ENCODE data around the gene IMMP2L. TPM values are rescaled to one million over a fixed set of nuclear protein-coding genes. Genes with fewer than 3 reads are reported as not detected.

Gene IMMP2L
- total RNA-seq, 1 donor from 2014 or later: 16.7 TPM

DNA sequence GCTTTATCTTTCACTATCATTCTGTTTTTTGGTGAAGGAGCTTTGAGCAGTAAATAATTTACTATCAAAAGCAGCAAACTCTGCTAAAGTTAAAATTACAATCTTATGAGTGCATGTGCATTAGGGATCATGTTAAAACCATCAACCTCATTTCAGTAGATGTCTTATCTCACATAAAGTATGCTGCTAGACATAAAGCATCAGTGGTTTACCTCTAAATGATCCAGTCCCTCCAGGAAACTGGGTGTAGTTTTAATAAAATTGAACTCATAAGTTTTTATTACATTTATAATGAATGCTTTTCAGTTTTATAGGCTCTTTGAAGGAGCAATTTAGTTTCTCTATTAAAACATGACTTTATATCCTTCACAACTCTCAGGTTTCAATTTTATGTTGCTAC is 362.6 kb downstream of the IMMP2L start:
- intact Hi-C loops (cut with DNase I): no loop called here

GRCh38 chr7:111198255-111198654 is 364.0 kb downstream of the IMMP2L start:
- intact Hi-C loops (cut with DNase I): no loop called here
- DNase-seq (ENCODE audit: low spot score): no peak

More for the DNA sequence above, 362.6 kb downstream of the IMMP2L start:
- DNase-seq (ENCODE audit: low spot score): no peak

- no peak for DNase-seq (ENCODE audit: low spot score)
- intact Hi-C loops (cut with DNase I): no loop called here
Observed at GRCh38 chr7:111196655-111197054, 365.6 kb downstream of the IMMP2L start.

DNA sequence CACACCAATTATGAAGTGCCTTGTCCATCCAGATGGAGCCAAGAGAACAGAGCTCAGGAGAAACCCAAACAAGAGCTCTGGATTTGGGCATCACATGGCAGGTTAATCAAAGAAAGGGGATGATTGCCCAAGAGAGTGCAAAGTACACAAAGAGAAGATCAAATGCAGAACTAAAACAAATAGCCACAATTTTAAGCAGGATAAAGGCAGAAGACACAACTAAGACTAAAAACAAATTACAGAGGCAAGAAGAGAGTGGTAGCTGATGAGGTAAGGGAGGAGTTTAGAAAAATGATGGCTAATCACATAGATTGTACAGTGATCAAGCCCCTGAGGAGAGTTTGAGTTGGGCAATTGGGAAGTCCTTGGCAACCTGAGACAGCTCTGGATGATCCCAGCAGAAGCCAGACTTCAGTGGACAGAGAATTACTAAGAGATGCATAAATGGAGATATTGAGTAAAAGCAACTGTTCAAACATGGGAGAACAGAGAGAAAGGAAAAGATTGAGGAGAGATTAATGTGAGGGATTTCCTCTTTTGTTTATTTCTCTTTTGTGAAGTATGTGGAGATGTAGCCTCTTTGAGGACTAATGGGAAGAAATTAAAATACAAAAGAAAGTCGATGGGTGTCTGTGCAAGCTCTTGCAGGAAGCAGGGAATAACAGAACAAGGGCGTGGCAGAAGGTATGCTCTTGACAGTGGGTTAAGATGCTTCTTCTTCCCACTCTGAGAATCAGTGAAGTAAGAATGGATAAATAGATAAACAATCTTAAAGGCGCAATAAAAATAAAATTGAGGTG is 369.5 kb downstream of the IMMP2L start:
- no peak for DNase-seq (ENCODE audit: low spot score)
- intact Hi-C loops (cut with DNase I): no loop called here

DNA sequence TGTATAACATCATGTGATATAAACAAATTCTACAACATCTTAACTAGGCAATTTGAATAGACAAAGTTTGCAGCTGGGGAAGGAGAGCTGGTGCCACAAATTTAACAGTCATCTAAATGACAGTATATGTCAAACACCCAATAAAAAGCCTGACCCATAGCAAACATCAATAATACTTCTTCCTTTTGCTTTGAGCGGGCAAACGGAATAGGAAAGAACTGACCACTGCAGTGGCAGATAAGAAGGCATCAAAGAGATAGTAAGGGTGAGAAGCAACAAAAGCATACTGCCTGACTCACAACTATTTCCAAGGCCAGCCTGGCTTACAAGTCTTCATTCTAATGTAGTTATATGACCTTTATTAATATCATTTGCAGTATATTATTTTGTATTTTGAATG is 371.5 kb downstream of the IMMP2L start:
- no peak for DNase-seq (ENCODE audit: low spot score)
- intact Hi-C loops (cut with DNase I): no loop called here

GRCh38 chr7:111184987-111185386 is 377.3 kb downstream of the IMMP2L start:
- DNase-seq (ENCODE audit: low spot score): no peak
- intact Hi-C loops (cut with DNase I): no loop called here

DNA sequence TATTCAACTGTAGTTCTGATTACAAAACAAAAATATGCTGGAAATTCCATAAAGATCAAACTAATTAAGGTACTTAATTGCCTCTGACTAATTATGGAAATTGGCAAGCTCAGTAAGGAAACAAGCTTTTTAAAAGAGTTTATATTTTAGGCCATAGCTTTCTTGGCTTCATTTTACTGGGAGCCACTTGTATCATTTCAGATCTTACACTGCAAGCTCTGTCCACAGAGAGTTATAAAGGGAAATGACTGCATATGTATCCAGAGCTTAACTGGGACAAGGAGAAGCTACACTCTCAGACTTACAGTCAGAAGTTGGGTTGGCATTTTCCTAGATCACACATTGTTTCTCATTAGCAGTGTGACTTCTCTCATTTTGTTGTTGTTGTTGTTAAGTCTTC is 379.0 kb downstream of the IMMP2L start:
- intact Hi-C loops (cut with DNase I): no loop called here
- DNase-seq (ENCODE audit: low spot score): no peak

- intact Hi-C loops (cut with DNase I): no loop called here
- DNase-seq (ENCODE audit: low spot score): no peak
Observed at GRCh38 chr7:111180338-111180737, 382.0 kb downstream of the IMMP2L start.

- no peak for DNase-seq (ENCODE audit: low spot score)
- intact Hi-C loops (cut with DNase I): no loop called here
Observed at GRCh38 chr7:111175908-111176441, 386.3 kb downstream of the IMMP2L start.

- no peak for DNase-seq (ENCODE audit: low spot score)
- intact Hi-C loops (cut with DNase I): no loop called here
Observed at GRCh38 chr7:111174510-111174909, 387.8 kb downstream of the IMMP2L start.

DNA sequence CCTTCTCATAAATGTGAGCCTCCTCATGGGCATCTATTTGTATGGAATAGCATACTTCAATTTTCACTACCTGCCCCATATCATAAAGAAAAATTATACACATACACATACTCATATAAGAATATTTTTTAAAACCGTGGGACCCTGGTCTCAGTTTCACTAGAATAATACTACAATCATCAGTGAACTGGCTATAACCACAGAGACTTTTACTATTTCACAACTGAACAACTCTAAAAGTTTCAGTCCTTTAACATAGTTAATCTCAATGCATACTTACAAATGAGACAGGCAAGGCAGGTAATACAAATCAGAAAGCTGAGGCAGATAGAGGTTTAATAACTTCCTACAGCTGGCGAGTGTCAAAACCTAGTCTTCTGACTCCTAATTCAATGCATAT is 388.3 kb downstream of the IMMP2L start:
- intact Hi-C loops (cut with DNase I): no loop called here
- DNase-seq (ENCODE audit: low spot score): no peak

DNA sequence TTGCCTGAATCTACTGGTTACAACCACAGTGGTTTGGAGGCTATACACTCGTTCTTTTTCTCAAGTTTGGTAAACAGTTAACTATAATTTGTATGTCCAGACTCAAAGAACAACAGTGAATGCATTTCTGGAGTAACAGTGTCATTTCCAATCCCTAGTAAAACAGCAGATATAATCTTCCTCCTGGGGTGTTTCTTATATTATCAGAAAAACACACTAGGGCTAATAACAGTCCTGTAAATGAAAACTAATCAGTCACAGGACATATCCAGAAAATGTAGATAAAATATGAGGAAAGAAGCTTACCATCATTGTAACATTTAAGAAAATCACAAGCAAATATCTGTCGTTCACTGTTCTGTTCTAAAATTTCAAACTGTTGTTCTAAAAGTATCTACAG is 388.8 kb downstream of the IMMP2L start:
- intact Hi-C loops (cut with DNase I): no loop called here
- no peak for DNase-seq (ENCODE audit: low spot score)

DNA sequence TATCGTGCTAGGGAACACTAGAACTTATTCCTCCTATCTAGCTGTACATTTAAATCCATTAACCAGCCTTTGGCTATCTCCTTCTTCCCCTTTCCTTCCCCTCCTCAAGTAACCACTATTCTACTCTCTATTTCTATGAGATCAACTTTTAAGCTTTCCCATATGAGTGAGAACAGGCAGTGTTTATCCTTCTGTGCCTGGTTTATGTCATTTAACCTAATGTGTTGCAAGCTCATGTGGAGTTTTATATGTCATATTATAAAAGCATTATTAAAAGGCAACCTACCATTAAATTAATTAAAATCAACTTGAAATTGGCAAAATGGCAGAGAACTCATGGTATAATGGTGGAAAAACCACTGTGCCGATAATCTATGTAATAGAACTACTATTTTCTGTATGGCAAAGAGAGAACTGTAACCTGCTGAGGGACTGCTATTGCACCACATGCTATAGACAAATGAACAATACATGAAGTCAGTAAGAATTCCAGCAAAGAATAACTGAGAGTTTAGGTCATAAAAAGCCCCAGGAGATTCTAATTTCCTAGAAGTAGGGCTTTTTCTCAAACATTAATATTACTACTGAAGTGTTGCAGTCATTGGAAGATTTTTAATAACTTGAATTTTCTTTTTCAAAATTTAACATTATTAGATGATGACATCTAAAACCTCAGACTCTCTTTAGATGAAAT is 389.6 kb downstream of the IMMP2L start:
- intact Hi-C loops (cut with DNase I): no loop called here
- DNase-seq (ENCODE audit: low spot score): no peak

DNA sequence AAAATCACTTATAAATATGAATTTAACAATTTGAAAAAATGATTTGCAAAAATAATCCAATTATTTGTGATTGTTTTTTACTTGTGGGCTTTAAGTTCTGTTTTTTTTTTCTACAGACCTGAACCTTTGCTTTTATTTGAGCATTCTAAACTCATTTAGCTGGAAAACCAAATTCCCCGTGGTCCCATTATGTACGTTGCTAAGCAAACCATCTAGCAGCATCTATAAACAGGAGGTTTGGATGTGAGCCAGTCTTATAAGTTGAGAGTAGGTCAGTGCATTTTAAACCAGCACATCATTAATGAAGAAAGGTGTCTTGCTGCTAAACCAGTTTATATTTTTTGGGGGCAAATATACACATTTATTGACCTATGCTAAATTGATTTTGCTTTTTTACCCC is 394.1 kb downstream of the IMMP2L start:
- intact Hi-C loops (cut with DNase I): no loop called here
- no peak for DNase-seq (ENCODE audit: low spot score)

- intact Hi-C loops (cut with DNase I): no loop called here
- no peak for DNase-seq (ENCODE audit: low spot score)
Observed at GRCh38 chr7:111164442-111164841, 397.9 kb downstream of the IMMP2L start.

GRCh38 chr7:111162692-111163091 is 399.6 kb downstream of the IMMP2L start:
- intact Hi-C loops (cut with DNase I): no loop called here

DNA sequence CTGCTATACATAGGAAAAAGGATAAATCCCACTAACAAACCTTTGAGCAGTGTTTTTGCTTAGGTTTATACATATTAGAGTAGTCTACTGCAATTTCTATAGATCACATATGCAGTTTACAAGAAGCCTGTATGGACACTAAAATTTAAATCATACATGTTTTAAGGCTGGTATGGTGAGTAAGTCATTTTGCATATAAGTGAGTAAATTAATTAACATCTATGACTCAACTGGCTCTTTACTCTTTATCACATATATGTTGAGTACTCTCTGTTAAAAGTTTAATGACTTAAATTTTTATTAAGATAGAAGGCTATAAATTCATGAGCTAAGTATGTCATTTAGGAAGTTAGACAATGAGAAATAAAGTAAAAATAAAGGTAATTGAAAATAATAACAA is 402.0 kb downstream of the IMMP2L start:
- intact Hi-C loops (cut with DNase I): no loop called here
- no peak for DNase-seq (ENCODE audit: low spot score)

More at GRCh38 chr7:111162692-111163091, 399.6 kb downstream of the IMMP2L start:
- DNase-seq (ENCODE audit: low spot score): no peak

- no peak for DNase-seq (ENCODE audit: low spot score)
- intact Hi-C loops (cut with DNase I): no loop called here
Observed at GRCh38 chr7:111159426-111159825, 402.9 kb downstream of the IMMP2L start.

- DNase-seq (ENCODE audit: low spot score): no peak
- intact Hi-C loops (cut with DNase I): no loop called here
Observed at GRCh38 chr7:111150709-111151108, 411.6 kb downstream of the IMMP2L start.

DNA sequence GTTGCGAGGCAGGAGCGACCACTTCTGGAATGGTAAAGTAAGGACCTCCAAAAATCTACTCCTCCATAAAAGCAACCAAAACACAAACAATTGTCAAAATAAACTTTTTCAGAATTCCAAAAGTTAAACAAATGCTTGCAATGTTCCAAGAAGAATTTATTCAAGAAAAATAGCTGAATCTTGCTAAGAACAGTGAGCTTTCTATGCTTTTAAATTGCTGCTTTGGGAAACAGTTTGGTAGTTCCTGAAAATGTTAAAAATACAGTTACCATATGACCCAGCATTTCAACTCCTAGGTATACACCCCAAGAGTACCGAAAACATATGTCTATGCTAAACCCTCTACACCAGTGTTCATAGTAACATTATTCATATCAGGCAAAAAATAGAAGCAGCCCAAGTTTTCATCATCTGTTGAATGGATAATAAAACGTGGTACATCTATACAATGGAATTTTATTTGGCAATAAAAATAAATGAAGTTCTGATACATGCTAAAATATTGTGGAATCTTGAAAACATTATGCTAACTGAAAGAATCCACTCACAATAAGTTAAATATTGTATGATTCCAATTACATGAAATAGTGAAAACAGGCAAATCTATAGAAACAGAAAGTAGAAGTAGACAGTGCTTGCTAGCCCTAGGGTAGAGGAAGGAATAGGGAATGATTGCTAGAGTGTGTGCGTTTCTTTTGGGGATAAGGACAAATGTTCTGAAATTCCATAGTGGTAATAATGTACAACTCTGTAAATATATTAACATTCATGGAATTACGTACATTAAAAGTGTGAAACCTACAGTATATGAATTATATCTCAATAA is 414.4 kb downstream of the IMMP2L start:
- no peak for DNase-seq (ENCODE audit: low spot score)

More for the DNA sequence above, 414.4 kb downstream of the IMMP2L start:
- intact Hi-C loops (cut with DNase I): no loop called here
